Body of pancreas (tissue), 4 donors: Measurements from ENCODE around the gene AQR. TPM values are rescaled to one million over a fixed set of nuclear protein-coding genes. Genes with fewer than 3 reads are reported as not detected.

Experiments
- ATAC-seq: fragments of 150-250 bp; one replicate; pipeline ENCODE4 v1.9.1; 2016
- DNase-seq, 4 donors: peaks; one replicate each; pipeline ENCODE4 v3.0.0-alpha.2; 2019
- H3K27ac ChIP-seq, 4 donors: fragments of 200-600 bp; sonication (generic); 1 replicate in 3 of 4; 2 replicates in 1 of 4; pipeline versions ENCODE4 v1.5.1 to v1.6.1; 2016 to 2019; ENCODE audit warnings: mild to moderate bottlenecking in 1 of 4, mixed read lengths in 1 of 4, moderate library complexity in 1 of 4
- H3K27me3 ChIP-seq, 2 donors: fragments of 200-600 bp; sonication (generic); one replicate each; pipeline ENCODE4 v1.6.0; 2016; ENCODE audit warnings: mild to moderate bottlenecking in 1 of 2
- H3K36me3 ChIP-seq, 2 donors: fragments of 200-600 bp; sonication (generic); replicated peaks in 1 of 2; 2 replicates each; pipeline ENCODE4 v1.5.1; 2016; ENCODE audit warnings: low read depth in 2 of 2; ENCODE audit not compliant: insufficient read depth in 1 of 2
- H3K4me1 ChIP-seq: fragments of 200-600 bp; sonication (generic); one replicate; pipeline ENCODE4 v1.6.0; 2016
- H3K4me3 ChIP-seq, 2 donors: fragments of 200-600 bp; sonication (generic); 1 replicate in 1 of 2; 2 replicates in 1 of 2; pipeline ENCODE4 v1.5.1; 2016 to 2019
- H3K9me3 ChIP-seq, 3 donors: fragments of 200-600 bp; sonication (generic); 1 replicate in 2 of 3; 2 replicates in 1 of 3; pipeline ENCODE4 v1.5.1; 2016
- POLR2A ChIP-seq, 3 donors: fragments of 450-650 bp; IDR thresholded peaks; one replicate each; pipeline ENCODE4 v1.6.1; 2016; ENCODE audit warnings: antibody characterized with exemption in 3 of 3, mild to moderate bottlenecking in 2 of 3
- WGBS, 2 donors: methylation state at CpG; one replicate each; pipeline ENCODE4 v1.1.5; 2017; 5-methylcytosine and 5-hydroxymethylcytosine counted together
- intact Hi-C: fragments of 100-400 bp; cut with DNase I; formaldehyde crosslinking; loops from one replicate; pipeline ENCODE4 v1.15.1; 2023
- total RNA-seq, 2 donors: library from RNA; depleted of rRNA; stranded (reverse); fragments of >200 nt; gene quantifications; one replicate each; pipeline ENCODE4 v1.1.0, GENCODE V29; 2016
- TF ChIP-seq, protein P1 (sequence below), 7 experiments: fragments of 450-650 bp in 4 of 7; fragments of 200-600 bp in 3 of 7; sonication (generic) in 3 of 7; IDR thresholded peaks; one replicate each; pipeline ENCODE4 v1.5.1; 2016 to 2019; ENCODE audit warnings: antibody characterized with exemption in 7 of 7

AQR gene
- total RNA-seq, 2 donors from 2014 or later = 10.5 to 15.0 TPM

DNA sequence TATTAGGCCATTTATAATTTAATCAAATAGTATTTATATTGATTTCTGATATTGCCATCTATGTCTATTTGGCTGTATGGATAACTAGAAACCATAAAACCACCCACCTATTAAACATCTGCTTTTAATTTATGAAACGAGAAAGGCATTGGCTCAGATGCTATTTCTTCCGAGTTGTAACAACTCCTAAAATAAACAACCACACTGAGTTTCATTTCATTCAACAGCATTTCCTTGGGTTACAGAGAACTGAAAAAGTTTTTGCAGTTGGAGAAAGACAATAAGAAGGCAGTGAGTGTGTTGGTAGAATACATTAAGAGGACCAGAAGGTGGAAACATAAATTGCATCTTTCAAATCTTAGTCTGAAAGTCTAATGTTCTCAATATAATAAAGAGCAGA is 79.1 kb downstream of the AQR start:
- TF ChIP-seq, protein P1, sequence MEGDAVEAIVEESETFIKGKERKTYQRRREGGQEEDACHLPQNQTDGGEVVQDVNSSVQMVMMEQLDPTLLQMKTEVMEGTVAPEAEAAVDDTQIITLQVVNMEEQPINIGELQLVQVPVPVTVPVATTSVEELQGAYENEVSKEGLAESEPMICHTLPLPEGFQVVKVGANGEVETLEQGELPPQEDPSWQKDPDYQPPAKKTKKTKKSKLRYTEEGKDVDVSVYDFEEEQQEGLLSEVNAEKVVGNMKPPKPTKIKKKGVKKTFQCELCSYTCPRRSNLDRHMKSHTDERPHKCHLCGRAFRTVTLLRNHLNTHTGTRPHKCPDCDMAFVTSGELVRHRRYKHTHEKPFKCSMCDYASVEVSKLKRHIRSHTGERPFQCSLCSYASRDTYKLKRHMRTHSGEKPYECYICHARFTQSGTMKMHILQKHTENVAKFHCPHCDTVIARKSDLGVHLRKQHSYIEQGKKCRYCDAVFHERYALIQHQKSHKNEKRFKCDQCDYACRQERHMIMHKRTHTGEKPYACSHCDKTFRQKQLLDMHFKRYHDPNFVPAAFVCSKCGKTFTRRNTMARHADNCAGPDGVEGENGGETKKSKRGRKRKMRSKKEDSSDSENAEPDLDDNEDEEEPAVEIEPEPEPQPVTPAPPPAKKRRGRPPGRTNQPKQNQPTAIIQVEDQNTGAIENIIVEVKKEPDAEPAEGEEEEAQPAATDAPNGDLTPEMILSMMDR (IDR thresholded peaks at IDR 0.05) = no peak
- TF ChIP-seq POLR2A (IDR thresholded peaks at IDR 0.05) = no peak
- Histone ChIP-seq H3K9me3 (peaks cover 0 to 8% (median 0%) of the 10 kb centered on the region in 3 donors), H3K36me3 (peaks cover 0 to 24% of the 10 kb centered on the region in 2 donors), H3K4me1 (no peaks in the 10 kb centered on the region), H3K27ac (no peak overlapping the region), H3K27me3 (no peaks in the 10 kb centered on the region), H3K4me3 (no peak overlapping the region)
- no peak for DNase-seq
- 88 to 92% methylated on average over 2 of the region's 2 CpGs for WGBS, 2 donors
- intact Hi-C loops = no loop called here
- ATAC-seq = no peak

DNA sequence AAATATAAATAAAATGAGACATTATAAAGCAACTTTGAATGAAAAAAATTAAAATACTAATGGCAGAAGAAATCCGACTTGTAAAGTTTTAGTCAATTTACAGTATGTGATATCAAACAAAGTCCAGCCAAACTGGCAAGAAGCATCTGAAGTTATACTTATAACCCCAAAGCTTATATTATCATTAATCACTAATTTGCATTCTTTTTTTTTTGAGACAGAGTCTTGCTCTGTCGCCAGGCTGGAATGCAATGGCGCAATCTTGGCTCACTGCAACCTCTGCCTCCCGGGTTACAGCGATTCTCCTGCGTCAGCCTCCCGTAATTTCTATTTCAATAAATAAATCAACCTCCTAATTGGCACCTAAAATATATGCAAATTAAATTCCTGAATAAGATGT is 80.1 kb downstream of the AQR start:
- WGBS, 2 donors = 95 to 96% methylated on average over 7 of the region's 7 CpGs
- Histone ChIP-seq H3K36me3 (peaks cover 0 to 22% of the 10 kb centered on the region in 2 donors), H3K27ac (no peak overlapping the region), H3K4me3 (no peak overlapping the region), H3K9me3 (peaks cover 0 to 8% (median 0%) of the 10 kb centered on the region in 3 donors), H3K27me3 (no peaks in the 10 kb centered on the region), H3K4me1 (no peaks in the 10 kb centered on the region)
- no peak for TF ChIP-seq POLR2A (IDR thresholded peaks at IDR 0.05)
- TF ChIP-seq, protein P1 (IDR thresholded peaks at IDR 0.05) = no peak
- ATAC-seq (no peak), DNase-seq (no peak)
- intact Hi-C loops = no loop called here

DNA sequence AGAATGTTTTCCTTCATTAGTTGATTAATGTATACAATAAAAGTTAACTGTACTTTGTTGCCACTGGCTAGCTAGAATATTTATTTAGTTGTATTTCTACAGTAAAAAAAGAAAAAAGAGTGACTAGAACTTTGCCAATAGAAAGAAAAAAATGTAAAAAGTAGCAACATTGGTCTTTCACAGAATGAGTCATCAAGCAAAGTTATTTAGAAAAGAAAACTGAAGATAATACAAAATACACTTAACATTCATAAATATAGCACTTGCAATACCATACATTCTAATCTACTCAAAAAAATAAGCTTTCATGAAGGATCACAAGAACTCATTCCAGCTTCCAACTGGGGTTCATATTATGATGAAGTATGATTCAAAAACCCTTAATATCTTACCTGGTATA is 83.4 kb downstream of the AQR start:
- no peak overlapping the region for H3K4me3 ChIP-seq
- no peak overlapping the region for H3K27ac ChIP-seq
- ATAC-seq = no peak
- intact Hi-C loops = no loop called here
- no peak for DNase-seq
- no peaks in the 10 kb centered on the region for H3K4me1 ChIP-seq
- TF ChIP-seq, protein P1 (IDR thresholded peaks at IDR 0.05) = no peak
- no peak for TF ChIP-seq POLR2A (IDR thresholded peaks at IDR 0.05)
- peaks cover 0 to 33% of the 10 kb centered on the region in 2 donors for H3K36me3 ChIP-seq
- no peaks in the 10 kb centered on the region for H3K9me3 ChIP-seq
- no peaks in the 10 kb centered on the region for H3K27me3 ChIP-seq

DNA sequence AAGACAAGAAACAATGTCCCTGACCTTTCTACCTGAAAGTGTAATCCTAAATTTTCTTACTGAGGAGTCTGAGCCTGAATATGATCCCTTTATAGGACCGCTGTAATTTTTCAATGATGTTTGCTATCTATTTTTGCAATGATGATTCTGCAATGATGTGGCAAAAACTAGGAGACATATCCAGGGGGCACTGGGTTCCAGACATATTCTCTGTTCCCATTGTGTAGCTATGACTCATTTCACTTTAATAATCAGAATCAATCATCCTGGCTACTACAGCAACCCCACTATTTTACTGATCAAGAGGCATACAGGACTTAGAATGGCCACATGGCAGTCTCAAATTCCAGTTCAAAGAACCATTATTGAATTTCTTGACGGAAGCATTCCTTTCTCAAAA is 85.9 kb downstream of the AQR start:
- no peaks in the 10 kb centered on the region for H3K4me1 ChIP-seq
- WGBS, 2 donors = 94 to 98% methylated on average over 2 of the region's 2 CpGs
- no peak for ATAC-seq
- TF ChIP-seq POLR2A (IDR thresholded peaks at IDR 0.05) = no peak
- TF ChIP-seq, protein P1 (IDR thresholded peaks at IDR 0.05) = no peak
- peaks cover 0 to 29% of the 10 kb centered on the region in 2 donors for H3K36me3 ChIP-seq
- H3K27ac ChIP-seq = no peak overlapping the region
- no peak overlapping the region for H3K4me3 ChIP-seq
- no peaks in the 10 kb centered on the region for H3K27me3 ChIP-seq
- DNase-seq = no peak
- no peaks in the 10 kb centered on the region for H3K9me3 ChIP-seq
- intact Hi-C loops = no loop called here

DNA sequence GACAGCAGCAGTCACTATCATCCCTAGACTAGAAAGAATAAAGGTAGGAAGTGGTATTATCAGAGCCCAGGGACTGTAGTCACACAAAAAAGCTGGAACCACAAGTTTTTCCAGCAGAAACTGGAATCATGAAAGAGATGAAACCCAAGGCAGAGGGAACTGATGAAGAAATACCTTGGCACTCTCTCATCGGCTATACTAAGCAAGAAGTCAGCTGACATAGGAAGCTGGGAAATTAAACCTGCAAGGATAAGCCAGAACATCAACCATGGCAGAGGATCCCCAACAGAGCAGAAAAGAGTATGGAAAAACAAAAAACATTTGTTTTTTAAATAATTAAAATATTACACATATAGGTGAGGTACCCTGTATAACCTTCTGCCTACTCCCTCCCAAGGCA is 86.5 kb downstream of the AQR start:
- no peak for ATAC-seq
- WGBS, 2 donors = 89 to 97% methylated on average over 1 of the region's 1 CpG
- DNase-seq = no peak
- no peak overlapping the region for H3K27ac ChIP-seq
- no peak overlapping the region for H3K4me3 ChIP-seq
- no peaks in the 10 kb centered on the region for H3K4me1 ChIP-seq
- no peak for TF ChIP-seq POLR2A (IDR thresholded peaks at IDR 0.05)
- TF ChIP-seq, protein P1 (IDR thresholded peaks at IDR 0.05) = no peak
- no peaks in the 10 kb centered on the region for H3K9me3 ChIP-seq
- H3K36me3 ChIP-seq = peaks cover 0 to 25% of the 10 kb centered on the region in 2 donors
- intact Hi-C loops = no loop called here
- H3K27me3 ChIP-seq = no peaks in the 10 kb centered on the region
